Smooth muscle cell of the brain vasculature (primary cell): Measurements from ENCODE around the gene THADA.
"Not testable (repeated sequence)": the region's sequence is repeated elsewhere in the genome, so short reads cannot be mapped to it uniquely, and the experiment has no call there.

Experiments
- DNase-seq: peaks from one replicate; pipeline ENCODE4 v3.0.0-alpha.2; 2012; ENCODE audit warnings: low read depth, low spot score

The THADA gene

GRCh38 chr2:43189861-43190260 is 406.0 kb downstream of the THADA start:
- not testable (repeated sequence) for DNase-seq

- no peak for DNase-seq
These were observed 407.1 kb downstream of the THADA start for GRCh38 chr2:43188561-43189386.

- no peak for DNase-seq
These were observed 409.0 kb downstream of the THADA start for GRCh38 chr2:43186679-43187374.

- DNase-seq = no peak
These were observed 409.5 kb downstream of the THADA start for GRCh38 chr2:43186321-43186678.

GRCh38 chr2:43185146-43185545 is 410.7 kb downstream of the THADA start:
- DNase-seq = no peak

GRCh38 chr2:43184339-43184895 is 411.4 kb downstream of the THADA start:
- DNase-seq = no peak

GRCh38 chr2:43183743-43184142 is 412.1 kb downstream of the THADA start:
- DNase-seq = no peak

- no peak for DNase-seq
These were observed 414.9 kb downstream of the THADA start for GRCh38 chr2:43180897-43181296.
